H1 (cell line): Measurements from ENCODE around the gene UBXN4. TPM values are rescaled to one million over a fixed set of nuclear protein-coding genes. Genes with fewer than 3 reads are reported as not detected.

ENCODE experiments used
- E2F6 ChIP-seq: IDR thresholded peaks from 2 replicates; pipeline ENCODE4 v1.6.1; 2012; ENCODE audit warnings: inconsistent platforms
- HDAC2 ChIP-seq, 2 experiments: fragments of 300-600 bp in 1 of 2; sonication (generic) in 1 of 2; IDR thresholded peaks; 2 replicates each; pipeline ENCODE4 v1.6.1; 2011 to 2012; ENCODE audit warnings: low read depth in 2 of 2, low read length in 2 of 2, mild to moderate bottlenecking in 2 of 2, moderate library complexity in 2 of 2, borderline replicate concordance in 1 of 2, inconsistent platforms in 1 of 2
- NANOG ChIP-seq: IDR thresholded peaks from 2 replicates; pipeline ENCODE4 v1.6.1; 2011; ENCODE audit warnings: low read length, low read depth, mild to moderate bottlenecking, inconsistent platforms; ENCODE audit not compliant: insufficient read depth, poor library complexity, severe bottlenecking
- PHF8 ChIP-seq: fragments of 200-600 bp; sonication (generic); conservative IDR thresholded peaks from 2 replicates; pipeline ENCODE4 v1.7.1; 2012; ENCODE audit warnings: low read depth, mild to moderate bottlenecking, inconsistent platforms, low read length, moderate library complexity
- SIRT6 ChIP-seq: IDR thresholded peaks from one replicate; pipeline ENCODE4 v1.7.1; 2012; ENCODE audit warnings: low read length, inconsistent platforms
- TAF1 ChIP-seq: IDR thresholded peaks from 2 replicates; pipeline ENCODE4 v1.6.1; 2011; ENCODE audit warnings: mild to moderate bottlenecking, low read depth, low read length
- polyA plus RNA-seq, 7 experiments: library from polyadenylated mRNA; depleted of rRNA in 3 of 7; stranded (reverse) in 5 of 7; unstranded in 2 of 7; fragments of >200 nt in 5 of 7; fragments of 200-250 nt in 2 of 7; gene quantifications; 1 replicate in 5 of 7; 2 replicates in 1 of 7; 4 replicates in 1 of 7; pipeline versions ENCODE4 v1.2.1 to v1.2.3, GENCODE V29; 2011 to 2013; ENCODE audit warnings: missing spikeins in 2 of 7, mixed read lengths in 2 of 7
- total RNA-seq: library from RNA; stranded (reverse); fragmentation: NEBNext Ultra II Directional; extraction: Animal tissue kit (Norgen Biotek cat#: 25700); gene quantifications from 2 replicates; pipeline ENCODE4 v1.2.1, GENCODE V29; 2021

UBXN4 gene
- total and polyA plus RNA-seq, 2 of the 8 experiments (the other 6 are each of a cell fraction or from before 2014, with no cell fraction given) = 20.1 to 64.2 TPM

- TF ChIP-seq NANOG (no peak), E2F6 (no peak), TAF1 (no peak), PHF8 (no peak), SIRT6 (no peak), HDAC2 (IDR thresholded peaks at IDR 0.05; ENCODE audit: borderline replicate concordance in 1 of 2, low read depth in 2 of 2, low read length in 2 of 2) (no peak)
These were observed 33.8 kb downstream of the UBXN4 start (continued) for GRCh38 chr2:135775420-135775819.
